GM18511 (cell line): ENCODE results near the gene OTP.
"Not testable (repeated sequence)": the region's sequence is repeated elsewhere in the genome, so short reads cannot be mapped to it uniquely, and the experiment has no call there.

Source experiments
- ATAC-seq: cut with Tn5 transposase; IDR thresholded peaks from one replicate; pipeline ENCODE4 v1.9.1; 2021; ENCODE audit warnings: mild to moderate bottlenecking, moderate library complexity; ENCODE audit not compliant: unreplicated experiment

The OTP gene

GRCh38 chr5:77616920-77617319, 21.6 kb downstream of the OTP start:
- no peak for ATAC-seq

- not testable (repeated sequence) for ATAC-seq
Measured at GRCh38 chr5:77608927-77609326, 29.6 kb downstream of the OTP start.

GRCh38 chr5:77607324-77607723, 31.2 kb downstream of the OTP start:
- no peak for ATAC-seq

- ATAC-seq: no peak
Measured at GRCh38 chr5:77606279-77606678, 32.2 kb downstream of the OTP start.

- no peak for ATAC-seq
Measured at GRCh38 chr5:77599679-77600078, 38.8 kb downstream of the OTP start.

- peak; percentile 68 for ATAC-seq
Measured at GRCh38 chr5:77590347-77590746, 48.2 kb downstream of the OTP start.

- ATAC-seq: no peak
Measured at GRCh38 chr5:77588175-77588574, 50.3 kb downstream of the OTP start.

- no peak for ATAC-seq
Measured at GRCh38 chr5:77586101-77586500, 52.4 kb downstream of the OTP start.

- ATAC-seq: not testable (repeated sequence)
Measured at GRCh38 chr5:77582143-77582542, 56.4 kb downstream of the OTP start.
